Stimulated activated CD8-positive, alpha-beta memory T cell treated with anti-CD3 and anti-CD28 coated beads, Interleukin-15, amount 100 ng/mL, for 24 hours (primary cell): ENCODE measurements around the gene TWNK.

Experiments
- DNase-seq: peaks from one replicate; pipeline ENCODE4 v3.0.0-alpha.2; 2020; ENCODE audit warnings: low read depth

The TWNK gene

GRCh38 chr10:100996678-100997359 lies 9.5 kb downstream of the TWNK start:
- no peak for DNase-seq

- peak; percentile 49 for DNase-seq
These were observed 10.2 kb downstream of the TWNK start for GRCh38 chr10:100997360-100998182.

GRCh38 chr10:100998183-100998990 lies 11.0 kb downstream of the TWNK start:
- DNase-seq = no peak

GRCh38 chr10:100998991-100999741 lies 11.8 kb downstream of the TWNK start:
- peak; percentile 56 for DNase-seq

- no peak for DNase-seq
These were observed 12.4 kb downstream of the TWNK start, which contains the start of gene LZTS2 for GRCh38 chr10:100999742-101000126. Gene LZTS2 (plus strand): TSS chr10:100999808. CDS start chr10:101002539, 2,731 bp downstream.

GRCh38 chr10:101000127-101000914 lies 13.0 kb downstream of the TWNK start:
- no peak for DNase-seq

- no peak for DNase-seq
These were observed 13.7 kb downstream of the TWNK start for GRCh38 chr10:101000915-101001658.

GRCh38 chr10:101001659-101002035 lies 14.3 kb downstream of the TWNK start:
- DNase-seq = no peak

- DNase-seq = no peak
These were observed 15.1 kb downstream of the TWNK start for GRCh38 chr10:101002456-101002855.

- no peak for DNase-seq
These were observed 16.4 kb downstream of the TWNK start for GRCh38 chr10:101003639-101004206.

GRCh38 chr10:101005361-101005760 lies 18.0 kb downstream of the TWNK start:
- DNase-seq = no peak

- DNase-seq = no peak
These were observed 18.7 kb downstream of the TWNK start for GRCh38 chr10:101005869-101006567.

- no peak for DNase-seq
These were observed 19.3 kb downstream of the TWNK start for GRCh38 chr10:101006593-101007098.

- DNase-seq = no peak
These were observed 19.9 kb downstream of the TWNK start for GRCh38 chr10:101007099-101007711.

GRCh38 chr10:101007915-101008822 lies 20.8 kb downstream of the TWNK start:
- DNase-seq = no peak

GRCh38 chr10:101008823-101009423 lies 21.6 kb downstream of the TWNK start:
- DNase-seq = no peak

- DNase-seq = no peak
These were observed 23.0 kb downstream of the TWNK start for GRCh38 chr10:101010329-101010728.
